MCF 10A (cell line): Measurements from ENCODE around the gene CMTM8. TPM values are rescaled to one million over a fixed set of nuclear protein-coding genes. Genes with fewer than 3 reads are reported as not detected.

Experiments
- BruUV-seq: library from RNA; stranded (reverse); fragments of 400-500 nt; replicated peaks from 2 replicates; lab custom pipeline; 2021; lab: Mats Ljungman, UMichigan
- CTCF ChIA-PET: fragments of 300-600 bp; sonication (Branson Sonifier 250); formaldehyde crosslinking; extraction: SDS; loops from one replicate; lab custom pipeline; 2021; ENCODE audit warnings: antibody characterized with exemption, inconsistent platforms; lab: Yijun Ruan, JAX
- POLR2A ChIA-PET: fragments of 300-600, 350-650 bp; sonication (Branson Sonifier 250); formaldehyde crosslinking; extraction: SDS; loops from one replicate; lab custom pipeline; 2020; ENCODE audit warnings: antibody characterized with exemption, inconsistent platforms; lab: Yijun Ruan, JAX
- DNase-seq: peaks from one replicate; pipeline ENCODE4 v3.0.0-alpha.2; 2018; ENCODE audit not compliant: unreplicated experiment
- H3K27ac Mint-ChIP-seq: one replicate; pipeline ENCODE4 v1.8.0; 2022; ENCODE audit warnings: mild to moderate bottlenecking, low read depth, mixed read lengths; ENCODE audit not compliant: unreplicated experiment
- H3K27me3 Mint-ChIP-seq: one replicate; pipeline ENCODE4 v1.8.0; 2022; ENCODE audit warnings: mixed read lengths; ENCODE audit not compliant: insufficient read depth, unreplicated experiment
- H3K36me3 Mint-ChIP-seq: one replicate; pipeline ENCODE4 v1.8.0; 2022; ENCODE audit warnings: mild to moderate bottlenecking, moderate library complexity, mixed read lengths; ENCODE audit not compliant: insufficient read depth, unreplicated experiment
- H3K4me1 Mint-ChIP-seq: one replicate; pipeline ENCODE4 v1.8.0; 2022; ENCODE audit warnings: mixed read lengths; ENCODE audit not compliant: insufficient read depth, unreplicated experiment
- H3K4me3 Mint-ChIP-seq: one replicate; pipeline ENCODE4 v1.8.0; 2022; ENCODE audit warnings: mild to moderate bottlenecking, moderate library complexity, mixed read lengths; ENCODE audit not compliant: unreplicated experiment
- H3K9me3 Mint-ChIP-seq: one replicate; pipeline ENCODE4 v1.8.0; 2022; ENCODE audit warnings: mixed read lengths; ENCODE audit not compliant: unreplicated experiment
- CTCF ChIP-seq: fragments of 200-600 bp; IDR thresholded peaks from one replicate; pipeline ENCODE4 v1.8.0; 2022; ENCODE audit warnings: antibody characterized with exemption, mild to moderate bottlenecking; ENCODE audit not compliant: unreplicated experiment
- intact Hi-C: fragments of 100-400 bp; cut with micrococcal nuclease; formaldehyde crosslinking; loops from 2 replicates; pipeline ENCODE4 v1.14.1; 2022
- total RNA-seq: library from RNA; stranded (reverse); gene quantifications from 2 replicates; pipeline ENCODE4 v1.2.3, GENCODE V29; 2022

Gene CMTM8
- total RNA-seq, 1 experiment from 2014 or later: 3.8 TPM

GRCh38 chr3:32326795-32327194, 88.3 kb downstream of the CMTM8 start:
- DNase-seq: no peak
- no peaks in the 10 kb centered on the region for H3K9me3 Mint-ChIP-seq
- no peak overlapping the region for H3K4me3 Mint-ChIP-seq
- no TSS peak for BruUV-seq
- POLR2A ChIA-PET: no interaction called here
- H3K36me3 Mint-ChIP-seq: no peaks in the 10 kb centered on the region
- peaks cover 13% of the 10 kb centered on the region for H3K4me1 Mint-ChIP-seq
- intact Hi-C loops: no loop called here
- no peak overlapping the region for H3K27ac Mint-ChIP-seq
- TF ChIP-seq CTCF: no peak
- no peaks in the 10 kb centered on the region for H3K27me3 Mint-ChIP-seq
- CTCF ChIA-PET: no interaction called here

- peak; percentile 24 for TF ChIP-seq CTCF
- DNase-seq: peak; percentile 20
- intact Hi-C loops: loop anchor here (1.0 kb wide), 2 partner anchors 38 to 156 kb away; no protein-coding TSS in a partner anchor
Observed at GRCh38 chr3:32334675-32335074, 96.2 kb downstream of the CMTM8 start.

GRCh38 chr3:32335365-32336112, 97.1 kb downstream of the CMTM8 start:
- intact Hi-C loops: no loop called here
- Mint-ChIP-seq H3K9me3 (no peaks in the 10 kb centered on the region), H3K27me3 (no peaks in the 10 kb centered on the region), H3K4me3 (no peak overlapping the region), H3K36me3 (no peaks in the 10 kb centered on the region), H3K4me1 (no peaks in the 10 kb centered on the region), H3K27ac (no peak overlapping the region)
- no peak for DNase-seq
- ChIA-PET POLR2A (interaction anchor here (0.6 kb wide), 1 partner anchor 43 kb away, joined by 3 read pairs; no protein-coding TSS in a partner anchor), CTCF (interaction anchor here (1.4 kb wide), 2 partner anchors 38 to 40 kb away, joined by 5 to 8 read pairs; no protein-coding TSS in a partner anchor)
- TF ChIP-seq CTCF: no peak
- no TSS peak for BruUV-seq

More at GRCh38 chr3:32334675-32335074, 96.2 kb downstream of the CMTM8 start:
- CTCF ChIA-PET: interaction anchor here (0.7 to 2.0 kb wide), 3 partner anchors 11 to 190 kb away, joined by 3 to 7 read pairs (median 5); no protein-coding TSS in a partner anchor
- Mint-ChIP-seq H3K27me3 (no peaks in the 10 kb centered on the region), H3K4me3 (no peak overlapping the region), H3K4me1 (no peaks in the 10 kb centered on the region), H3K27ac (no peak overlapping the region), H3K9me3 (no peaks in the 10 kb centered on the region), H3K36me3 (no peaks in the 10 kb centered on the region)
- no TSS peak for BruUV-seq
- POLR2A ChIA-PET: interaction anchor here (0.7 kb wide), 1 partner anchor 1609 kb away, joined by 3 read pairs; no protein-coding TSS in a partner anchor

- intact Hi-C loops: no loop called here
- H3K4me3 Mint-ChIP-seq: no peak overlapping the region
- TF ChIP-seq CTCF: no peak
- CTCF ChIA-PET: interaction anchor here (0.6 to 1.4 kb wide), 3 partner anchors 8 to 40 kb away, joined by 5 to 8 read pairs (median 5); no protein-coding TSS in a partner anchor
- H3K9me3 Mint-ChIP-seq: no peaks in the 10 kb centered on the region
- POLR2A ChIA-PET: interaction anchor here (0.6 kb wide), 1 partner anchor 43 kb away, joined by 3 read pairs; no protein-coding TSS in a partner anchor
- H3K4me1 Mint-ChIP-seq: no peaks in the 10 kb centered on the region
- no peak overlapping the region for H3K27ac Mint-ChIP-seq
- no peak for DNase-seq
- no peaks in the 10 kb centered on the region for H3K27me3 Mint-ChIP-seq
- BruUV-seq: no TSS peak
- no peaks in the 10 kb centered on the region for H3K36me3 Mint-ChIP-seq
Observed at GRCh38 chr3:32336113-32336498, 97.6 kb downstream of the CMTM8 start.
